ENCODE data around the gene KRR1. TPM values are rescaled to one million over a fixed set of nuclear protein-coding genes. Genes with fewer than 3 reads are reported as not detected.

Gene KRR1
- total RNA-seq (2021; ENCODE audit: unreplicated experiment) (192 TPM), Bru-seq, nascent RNA (percentile 98 among the genes with signal in this experiment), BruChase-seq, experiment 1, labeled RNA remaining after a 6-hour chase (percentile 99 among the genes with signal in this experiment), BruChase-seq, experiment 2, labeled RNA remaining after a 2-hour chase (percentile 98 among the genes with signal in this experiment)
- 64.7 and 79.9 TPM in 2 replicates for polyA plus RNA-seq (2012)
- long read RNA-seq, full-length matches to known transcripts = 81 of 164 reads
- long read RNA-seq, partial matches to known transcripts = 22 of 164 reads
- long read RNA-seq, other reads (novel, unspliced or antisense) = 61 of 164 reads

DNA sequence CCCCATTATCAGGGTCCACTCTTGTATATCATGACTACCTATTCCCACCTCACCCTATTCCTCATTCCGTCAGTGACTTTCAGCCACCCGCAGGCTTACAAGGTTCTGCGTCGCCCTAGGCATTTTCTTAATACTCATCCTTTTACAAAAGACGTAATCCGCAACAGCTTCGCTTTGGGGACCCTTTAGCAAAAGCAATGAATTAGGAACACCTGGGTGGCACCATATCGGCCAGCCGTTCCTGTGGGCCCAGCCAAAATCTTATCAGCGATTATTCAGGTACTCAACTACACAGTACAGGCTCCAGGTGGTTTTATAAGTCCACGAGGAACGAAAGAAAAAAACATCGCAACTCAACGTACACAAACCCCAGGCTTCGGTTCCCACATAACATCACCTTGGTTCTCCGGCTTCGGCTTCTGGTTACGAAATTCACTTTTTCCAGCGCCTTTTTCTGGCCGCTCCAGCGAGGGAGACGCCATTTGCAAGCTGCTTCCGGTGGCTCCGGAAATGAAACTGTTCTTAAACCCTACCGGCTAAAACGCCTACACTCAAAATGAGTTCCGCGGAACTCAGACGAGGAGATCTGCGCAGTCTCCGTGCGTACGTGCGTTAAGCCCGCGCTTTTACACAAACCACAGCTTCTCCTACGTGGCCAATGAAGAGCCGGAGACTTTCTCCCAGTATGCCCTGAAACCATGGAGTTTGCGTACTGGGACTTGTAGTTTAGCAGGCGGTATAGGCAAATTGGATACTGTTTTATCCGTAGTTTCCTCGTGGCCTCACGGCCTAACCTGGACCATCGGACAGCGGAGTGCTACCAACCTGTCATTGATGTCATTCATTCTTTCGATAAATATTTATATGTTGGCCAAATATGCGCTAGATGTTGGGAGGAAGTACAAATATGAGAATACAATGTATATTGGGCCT is at the start of gene KRR1:
Gene KRR1 (minus strand): TSS at position 494 of the 933 bp plus-strand sequence. CDS start 12 bp downstream, at position 482.
- Histone ChIP-seq H3K4me3 (replicated peaks in 1 of 2; ENCODE audit: low read depth in 1 of 2, low read length in 2 of 2) (peak within 1 kb of the TSS; percentile 77 to 90), H3K4me2 (ENCODE audit: low read length) (peak within 1 kb of the TSS; percentile 87), H2AFZ (ENCODE audit: low read depth, low read length, poor library complexity, severe bottlenecking) (peak within 1 kb of the TSS; percentile 16), H3K9ac (ENCODE audit: low read length) (peak within 1 kb of the TSS; percentile 90), H3K27ac (ENCODE audit: low read depth, low read length) (peak within 1 kb of the TSS; percentile 61), H3K9me3 (ENCODE audit: control insufficient read depth in 1 of 2, insufficient read depth in 1 of 2, low read depth in 1 of 2, low read length in 2 of 2) (no peaks in the 10 kb centered on the region), H3K79me2 (ENCODE audit: insufficient read depth, low read length) (peaks cover 50% of the 10 kb centered on the region), H3K4me1 (ENCODE audit: control insufficient read depth in 1 of 2, insufficient read depth in 2 of 2, low read length in 2 of 2) (peaks cover 19 to 32% of the 10 kb centered on the region in 2 experiments), H3K36me3 (ENCODE audit: control insufficient read depth in 1 of 2, insufficient read depth in 2 of 2, low read length in 2 of 2) (peaks cover 13 to 21% of the 10 kb centered on the region in 2 experiments; a peak in 3 of 4 replicates), H4K20me1 (ENCODE audit: insufficient read depth) (no peaks in the 10 kb centered on the region), H3K9me2 (ENCODE audit: insufficient read depth) (no peaks in the 10 kb centered on the region), H3K27me3 (ENCODE audit: insufficient read depth, low read length) (no peaks in the 10 kb centered on the region)
- DNase-seq (ENCODE audit: low read depth, low spot score) = peak; percentile 99
- ChIA-PET CTCF (interaction anchor here (1.2 to 1.3 kb wide), 2 partner anchors 16 to 120 kb away, joined by 3 read pairs; no protein-coding TSS in a partner anchor), RAD21 (ENCODE audit: low non-redundant PET in 1 of 2, low total read pairs in 2 of 2, uncharacterized antibody in 2 of 2, unreplicated experiment in 2 of 2) (no interaction called here), POLR2A (interaction anchor here (1.0 to 2.0 kb wide), 3 partner anchors 17 to 223 kb away, joined by 3 to 7 read pairs (median 5); no protein-coding TSS in a partner anchor)
- intact Hi-C loops (cut with micrococcal nuclease) = loop anchor here (5.0 kb wide), 2 partner anchors 836 to 946 kb away; partner anchors contain the start of gene BBS10
- peak; percentile 99 for ATAC-seq
- no TSS peak for BruUV-seq (replicated peaks)
- TF ChIP-seq ZFX (IDR thresholded peaks at IDR 0.05) (peak; percentile 44; the same call in 1 of the 2 replicates), ZNF274 (IDR thresholded peaks at IDR 0.05; ENCODE audit: low read depth, low read length) (no peak), ELF1 (IDR thresholded peaks at IDR 0.05; ENCODE audit: borderline replicate concordance, low read depth) (peak; percentile 50; the same call in 1 of the 2 replicates), JUND (IDR thresholded peaks at IDR 0.05) (peak; percentile 42; the same call in 1 of the 2 replicates), RAD21 (IDR thresholded peaks at IDR 0.05; ENCODE audit: low read depth) (peak; percentile 21; the same call in 1 of the 2 replicates), YY1 (IDR thresholded peaks at IDR 0.05; ENCODE audit: extremely low read depth, insufficient replicate concordance, low read depth, low read length) (peak; percentile 97), POLR2AphosphoS5 (IDR thresholded peaks at IDR 0.05; ENCODE audit: low read depth, low read length) (peak; percentile 68), SP1 (IDR thresholded peaks at IDR 0.05; ENCODE audit: low read depth) (peak; percentile 89), FOSL1 (IDR thresholded peaks at IDR 0.05; ENCODE audit: low read depth) (peak; percentile 40; the same call in 1 of the 2 replicates), SIN3A (IDR thresholded peaks at IDR 0.05; ENCODE audit: low read depth) (0 out of 2 replicates have a peak, but pooled peaks have one; percentile 57), POLR2A (IDR thresholded peaks at IDR 0.05; ENCODE audit: borderline replicate concordance, extremely low read depth, insufficient read depth, insufficient read length) (peak; percentile 27), CEBPB (IDR thresholded peaks at IDR 0.05; ENCODE audit: low read depth) (peak; percentile 65)
- TF ChIP-seq, protein P1, sequence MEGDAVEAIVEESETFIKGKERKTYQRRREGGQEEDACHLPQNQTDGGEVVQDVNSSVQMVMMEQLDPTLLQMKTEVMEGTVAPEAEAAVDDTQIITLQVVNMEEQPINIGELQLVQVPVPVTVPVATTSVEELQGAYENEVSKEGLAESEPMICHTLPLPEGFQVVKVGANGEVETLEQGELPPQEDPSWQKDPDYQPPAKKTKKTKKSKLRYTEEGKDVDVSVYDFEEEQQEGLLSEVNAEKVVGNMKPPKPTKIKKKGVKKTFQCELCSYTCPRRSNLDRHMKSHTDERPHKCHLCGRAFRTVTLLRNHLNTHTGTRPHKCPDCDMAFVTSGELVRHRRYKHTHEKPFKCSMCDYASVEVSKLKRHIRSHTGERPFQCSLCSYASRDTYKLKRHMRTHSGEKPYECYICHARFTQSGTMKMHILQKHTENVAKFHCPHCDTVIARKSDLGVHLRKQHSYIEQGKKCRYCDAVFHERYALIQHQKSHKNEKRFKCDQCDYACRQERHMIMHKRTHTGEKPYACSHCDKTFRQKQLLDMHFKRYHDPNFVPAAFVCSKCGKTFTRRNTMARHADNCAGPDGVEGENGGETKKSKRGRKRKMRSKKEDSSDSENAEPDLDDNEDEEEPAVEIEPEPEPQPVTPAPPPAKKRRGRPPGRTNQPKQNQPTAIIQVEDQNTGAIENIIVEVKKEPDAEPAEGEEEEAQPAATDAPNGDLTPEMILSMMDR (IDR thresholded peaks at IDR 0.05 in 2 of 3, conservative IDR thresholded peaks at IDR 0.05 in 1 of 3; ENCODE audit: borderline replicate concordance in 1 of 3, insufficient read depth in 1 of 3, low read depth in 2 of 3, low read length in 2 of 3) = 0 out of 6 replicates have a peak, but pooled peaks of 1 of the 3 experiments have one; percentile 3
- TF ChIP-seq, protein P2, sequence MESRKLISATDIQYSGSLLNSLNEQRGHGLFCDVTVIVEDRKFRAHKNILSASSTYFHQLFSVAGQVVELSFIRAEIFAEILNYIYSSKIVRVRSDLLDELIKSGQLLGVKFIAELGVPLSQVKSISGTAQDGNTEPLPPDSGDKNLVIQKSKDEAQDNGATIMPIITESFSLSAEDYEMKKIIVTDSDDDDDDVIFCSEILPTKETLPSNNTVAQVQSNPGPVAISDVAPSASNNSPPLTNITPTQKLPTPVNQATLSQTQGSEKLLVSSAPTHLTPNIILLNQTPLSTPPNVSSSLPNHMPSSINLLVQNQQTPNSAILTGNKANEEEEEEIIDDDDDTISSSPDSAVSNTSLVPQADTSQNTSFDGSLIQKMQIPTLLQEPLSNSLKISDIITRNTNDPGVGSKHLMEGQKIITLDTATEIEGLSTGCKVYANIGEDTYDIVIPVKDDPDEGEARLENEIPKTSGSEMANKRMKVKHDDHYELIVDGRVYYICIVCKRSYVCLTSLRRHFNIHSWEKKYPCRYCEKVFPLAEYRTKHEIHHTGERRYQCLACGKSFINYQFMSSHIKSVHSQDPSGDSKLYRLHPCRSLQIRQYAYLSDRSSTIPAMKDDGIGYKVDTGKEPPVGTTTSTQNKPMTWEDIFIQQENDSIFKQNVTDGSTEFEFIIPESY (IDR thresholded peaks at IDR 0.05; ENCODE audit: extremely low read depth, insufficient replicate concordance, low read length) = peak; percentile 71
- TF ChIP-seq, protein P3, sequence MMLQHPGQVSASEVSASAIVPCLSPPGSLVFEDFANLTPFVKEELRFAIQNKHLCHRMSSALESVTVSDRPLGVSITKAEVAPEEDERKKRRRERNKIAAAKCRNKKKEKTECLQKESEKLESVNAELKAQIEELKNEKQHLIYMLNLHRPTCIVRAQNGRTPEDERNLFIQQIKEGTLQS (IDR thresholded peaks at IDR 0.05) = no peak

All from HCT116 (cell line).